GM19395 (cell line): ENCODE data around the gene HMX2.

Source experiments
- ATAC-seq: cut with Tn5 transposase; IDR thresholded peaks from one replicate; pipeline ENCODE4 v1.9.1; 2021; ENCODE audit warnings: mild to moderate bottlenecking, moderate library complexity; ENCODE audit not compliant: unreplicated experiment

HMX2 gene

GRCh38 chr10:123136806-123137642 lies 10.9 kb upstream of the HMX2 start:
- no peak for ATAC-seq

GRCh38 chr10:123139165-123139520 lies 8.8 kb upstream of the HMX2 start:
- ATAC-seq = no peak

DNA sequence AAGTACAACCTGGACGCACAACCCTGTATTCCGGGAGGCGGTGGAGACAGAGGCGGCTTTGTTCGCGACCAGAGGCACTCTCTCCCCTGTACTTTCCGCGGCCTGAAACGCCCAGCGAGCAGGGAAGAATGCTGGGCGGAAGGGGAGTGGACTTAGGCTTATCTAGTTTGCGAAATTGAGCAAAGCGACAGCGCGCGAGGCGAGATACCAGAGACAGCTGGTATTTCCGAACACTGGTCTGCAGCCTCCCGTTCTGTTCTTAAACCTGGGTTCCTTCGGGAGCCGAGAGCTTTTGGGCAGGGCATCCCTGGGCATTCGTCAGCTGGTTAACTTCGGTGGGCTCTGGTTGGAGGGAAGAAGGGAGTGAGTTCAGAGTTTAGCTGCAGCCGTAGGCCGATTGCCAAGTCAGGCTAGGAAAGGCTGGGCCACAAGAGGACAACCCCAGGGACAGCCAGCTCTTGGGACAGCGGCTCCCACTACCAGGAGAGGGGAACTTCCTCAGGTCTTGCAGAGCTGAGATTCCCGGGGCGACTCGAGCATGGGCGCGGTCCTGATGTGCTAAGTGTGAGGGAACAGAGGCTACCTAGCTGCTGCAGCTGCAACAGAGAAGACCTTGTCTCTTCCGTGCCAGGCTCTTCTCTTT lies 8.3 kb upstream of the HMX2 start:
- ATAC-seq = no peak

- ATAC-seq = no peak
Observed at GRCh38 chr10:123140164-123140982, 7.6 kb upstream of the HMX2 start.

DNA sequence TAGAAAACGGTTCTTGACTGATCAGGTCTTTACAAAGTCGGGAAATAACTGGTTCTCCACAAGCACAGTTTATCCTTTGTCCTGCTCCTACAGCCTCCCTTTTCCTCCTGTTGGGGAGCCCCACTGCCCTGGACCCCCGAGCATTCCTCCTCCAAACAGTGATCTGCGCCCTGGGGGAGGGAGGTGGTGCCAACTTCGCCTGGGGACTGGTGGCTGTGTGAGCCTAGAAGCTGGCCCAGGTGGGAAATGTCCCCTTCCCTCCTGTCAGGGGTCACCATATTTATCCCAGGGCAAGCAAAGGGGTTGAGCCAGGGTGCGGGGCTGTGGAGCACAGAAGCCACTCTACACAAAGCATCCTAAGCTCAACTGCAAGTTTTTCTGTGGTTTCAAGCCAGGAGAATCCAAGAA lies 6.9 kb upstream of the HMX2 start:
- ATAC-seq = no peak

DNA sequence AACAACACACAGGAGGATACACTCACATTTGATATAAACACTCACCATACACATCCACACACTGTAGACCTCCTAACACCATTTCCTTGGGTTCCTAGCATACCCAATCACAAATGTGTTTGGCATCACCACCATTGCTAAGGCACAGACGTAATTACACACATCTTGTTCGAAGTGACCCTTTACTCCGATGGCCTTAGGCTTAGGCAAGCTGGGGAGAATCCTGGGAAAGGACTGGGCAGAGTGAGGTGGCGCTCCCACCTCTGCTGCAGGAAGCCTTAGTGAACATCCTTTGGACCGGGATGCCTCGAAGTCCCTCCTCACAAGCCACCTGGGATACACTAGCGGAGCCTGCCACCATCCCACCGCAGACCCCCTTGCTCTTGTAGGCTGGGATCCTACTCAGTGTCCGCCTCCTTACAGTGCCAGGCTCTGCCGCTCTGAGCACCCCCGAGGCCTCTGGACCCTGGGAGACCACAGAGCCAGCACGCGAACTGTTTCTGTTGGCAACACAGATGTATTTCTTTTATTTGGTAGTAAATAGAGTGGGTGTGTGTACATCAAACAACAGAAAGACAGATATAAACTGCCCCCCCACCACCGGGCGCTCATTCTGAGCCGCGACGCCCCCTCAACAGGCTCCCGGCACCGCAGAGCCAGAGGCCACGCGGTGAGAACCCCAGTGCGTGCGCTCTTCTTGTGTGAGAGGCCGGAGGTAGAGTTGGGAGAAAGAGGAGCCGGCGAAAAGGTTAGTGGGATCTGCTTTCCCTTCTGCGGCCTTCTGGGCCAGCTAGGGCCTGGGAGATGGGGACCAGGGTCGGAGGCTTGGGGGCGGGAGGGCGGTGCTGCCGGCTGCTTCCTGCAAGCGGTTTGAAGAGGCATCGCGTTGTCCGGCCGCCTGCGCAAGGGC lies 5.9 kb upstream of the HMX2 start:
- ATAC-seq = no peak

GRCh38 chr10:123142701-123143161 lies 5.2 kb upstream of the HMX2 start:
- no peak for ATAC-seq

- ATAC-seq = no peak
Observed at GRCh38 chr10:123143162-123143824, 4.6 kb upstream of the HMX2 start.

DNA sequence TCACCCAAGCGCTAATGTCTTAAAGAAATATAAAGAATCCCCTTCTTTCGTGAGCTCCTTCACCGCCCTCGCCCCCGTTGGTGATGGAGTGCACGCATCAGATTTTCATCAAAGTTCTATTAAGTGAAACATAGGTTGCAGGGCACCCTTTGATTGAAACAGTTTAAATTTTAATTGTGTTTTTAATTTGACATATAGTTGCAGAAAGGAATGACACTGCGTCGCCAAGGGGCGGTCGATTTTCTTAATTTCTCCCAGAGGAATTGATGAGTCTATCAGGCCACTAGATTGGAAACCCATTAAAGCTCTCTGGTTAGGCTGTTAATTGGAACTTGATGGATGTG lies 4.1 kb upstream of the HMX2 start:
- no peak for ATAC-seq

- ATAC-seq = no peak
Observed at GRCh38 chr10:123144697-123145541, 3.0 kb upstream of the HMX2 start.

GRCh38 chr10:123145542-123146012 lies 2.4 kb upstream of the HMX2 start:
- no peak for ATAC-seq

DNA sequence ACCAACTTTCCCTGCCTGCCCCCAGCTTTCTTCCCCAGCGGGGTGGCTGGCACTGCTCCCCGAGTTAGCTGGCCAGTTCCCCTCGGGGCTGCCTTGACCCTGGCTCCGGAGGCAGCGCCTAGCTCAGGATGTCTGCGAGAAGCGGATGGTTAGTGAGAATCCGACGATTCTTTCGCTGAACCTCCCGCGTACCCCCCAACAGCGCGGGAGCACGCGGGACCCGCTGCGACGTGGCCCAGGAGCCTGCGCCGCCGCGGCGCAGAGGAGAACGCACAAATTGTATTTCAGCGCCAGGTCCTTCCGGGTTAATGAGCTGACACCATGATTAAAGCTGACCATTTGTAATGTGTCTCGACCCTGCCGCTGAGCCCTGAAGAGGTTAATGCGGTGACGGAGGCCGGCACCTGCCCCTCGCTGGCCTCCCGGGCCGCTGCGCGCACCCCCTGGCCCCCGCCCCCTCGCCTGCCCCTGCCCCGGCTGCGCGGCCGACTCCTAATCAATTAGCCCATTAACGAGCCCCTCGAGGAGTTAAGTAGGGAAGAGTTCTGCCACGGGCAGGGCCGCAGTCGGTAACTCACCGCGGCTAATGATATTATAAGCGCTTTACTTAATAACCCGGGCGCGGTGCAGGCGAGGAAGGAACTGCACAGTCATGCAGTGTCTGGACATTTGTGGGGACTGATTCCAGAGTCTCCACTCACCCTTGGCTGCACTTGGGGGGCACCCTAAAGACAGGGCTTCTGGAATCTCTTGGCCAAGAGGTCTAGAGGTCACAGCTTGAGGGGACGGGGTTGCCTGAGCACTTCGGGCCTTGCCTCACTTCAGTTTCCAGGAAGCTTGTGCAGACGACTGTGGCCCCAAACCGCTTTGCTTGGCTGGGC lies 1.7 kb upstream of the HMX2 start:
- ATAC-seq = no peak

- no peak for ATAC-seq
Observed at GRCh38 chr10:123146894-123147634, 872 bp upstream of the HMX2 start.

- no peak for ATAC-seq
Observed at GRCh38 chr10:123148414-123149161, 652 bp downstream of the HMX2 start.

DNA sequence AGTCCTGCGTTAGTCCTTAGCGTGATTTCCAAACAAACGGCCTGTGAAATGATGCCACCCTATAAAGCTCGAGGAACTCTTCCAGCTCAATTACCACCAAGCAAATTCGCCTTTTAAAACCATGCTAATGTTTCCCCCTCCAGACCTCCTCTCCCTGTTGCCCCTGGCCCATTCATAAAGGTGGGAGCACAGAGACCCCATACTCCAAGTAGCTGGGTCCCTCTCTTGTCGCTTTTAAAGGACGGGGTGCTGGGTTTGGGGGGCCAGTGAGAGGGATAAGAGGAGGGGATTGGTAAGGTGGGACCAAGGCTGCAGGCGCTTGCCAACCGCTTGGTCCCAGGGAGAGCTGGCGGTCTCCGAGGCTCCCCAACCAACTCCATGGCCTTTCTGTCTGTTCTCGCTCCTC lies 1.2 kb downstream of the HMX2 start:
- no peak for ATAC-seq

- no peak for ATAC-seq
Observed at GRCh38 chr10:123149568-123150270, 1.8 kb downstream of the HMX2 start.
